ENCODE measurements around the gene LAMB2.

Gene LAMB2

GRCh38 chr3:49161808-49162530, 29.1 kb upstream of the LAMB2 start:
- DNase-seq = peak in 1 of 51 donors; percentile 2

- no peak for DNase-seq
Observed at GRCh38 chr3:49161197-49161596, 28.3 kb upstream of the LAMB2 start.

GRCh38 chr3:49158792-49159191, 25.9 kb upstream of the LAMB2 start:
- no peak for DNase-seq

- peak in 8 of 51 donors; percentile 5 to 17 (median 8) for DNase-seq
Observed at GRCh38 chr3:49158103-49158709, 25.4 kb upstream of the LAMB2 start.

- no peak for DNase-seq
Observed at GRCh38 chr3:49157289-49157688, 24.4 kb upstream of the LAMB2 start.

- DNase-seq = no peak
Observed at GRCh38 chr3:49153349-49153912, 20.6 kb upstream of the LAMB2 start.

- no peak for DNase-seq
Observed at GRCh38 chr3:49151610-49152009, 18.8 kb upstream of the LAMB2 start.

GRCh38 chr3:49148159-49148558, 15.3 kb upstream of the LAMB2 start:
- no peak for DNase-seq

- no peak for DNase-seq
Observed at GRCh38 chr3:49140080-49140479, 7.2 kb upstream of the LAMB2 start.

GRCh38 chr3:49135499-49135898, 2.6 kb upstream of the LAMB2 start:
- no peak for DNase-seq

- DNase-seq = no peak
Observed at GRCh38 chr3:49134471-49135265, 1.8 kb upstream of the LAMB2 start.

GRCh38 chr3:49133226-49133951, 539 bp upstream of the LAMB2 start:
- DNase-seq = peak in 50 of 51 donors; percentile 18 to 82 (median 61)

- no peak for DNase-seq
Observed at GRCh38 chr3:49132073-49132436, 795 bp downstream of the LAMB2 start.

- no peak for DNase-seq
Observed at GRCh38 chr3:49131576-49131975, 1.3 kb downstream of the LAMB2 start.

GRCh38 chr3:49131040-49131439, 1.8 kb downstream of the LAMB2 start:
- no peak for DNase-seq

- DNase-seq = peak in 2 of 51 donors; percentile 20 to 48
Observed at GRCh38 chr3:49124991-49125670, 7.7 kb downstream of the LAMB2 start.

GRCh38 chr3:49124203-49124602, 8.6 kb downstream of the LAMB2 start:
- no peak for DNase-seq

- no peak for DNase-seq
Observed at GRCh38 chr3:49123687-49124086, 9.2 kb downstream of the LAMB2 start.

GRCh38 chr3:49122886-49123545, 9.8 kb downstream of the LAMB2 start:
- no peak for DNase-seq

- no peak for DNase-seq
Observed at GRCh38 chr3:49122451-49122850, 10.4 kb downstream of the LAMB2 start.

Measured in hypothalamus (tissue), 51 donors.